ENCODE measurements around the gene THEMIS.
"Not testable (repeated sequence)": the region's sequence is repeated elsewhere in the genome, so short reads cannot be mapped to it uniquely, and the experiment has no call there.

The THEMIS gene, protein sequence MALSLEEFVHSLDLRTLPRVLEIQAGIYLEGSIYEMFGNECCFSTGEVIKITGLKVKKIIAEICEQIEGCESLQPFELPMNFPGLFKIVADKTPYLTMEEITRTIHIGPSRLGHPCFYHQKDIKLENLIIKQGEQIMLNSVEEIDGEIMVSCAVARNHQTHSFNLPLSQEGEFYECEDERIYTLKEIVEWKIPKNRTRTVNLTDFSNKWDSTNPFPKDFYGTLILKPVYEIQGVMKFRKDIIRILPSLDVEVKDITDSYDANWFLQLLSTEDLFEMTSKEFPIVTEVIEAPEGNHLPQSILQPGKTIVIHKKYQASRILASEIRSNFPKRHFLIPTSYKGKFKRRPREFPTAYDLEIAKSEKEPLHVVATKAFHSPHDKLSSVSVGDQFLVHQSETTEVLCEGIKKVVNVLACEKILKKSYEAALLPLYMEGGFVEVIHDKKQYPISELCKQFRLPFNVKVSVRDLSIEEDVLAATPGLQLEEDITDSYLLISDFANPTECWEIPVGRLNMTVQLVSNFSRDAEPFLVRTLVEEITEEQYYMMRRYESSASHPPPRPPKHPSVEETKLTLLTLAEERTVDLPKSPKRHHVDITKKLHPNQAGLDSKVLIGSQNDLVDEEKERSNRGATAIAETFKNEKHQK

GRCh38 chr6:127900935-127901334 is at the start of gene THEMIS:
TSS of gene THEMIS (minus strand) at chr6:127901058. CDS start at chr6:127900932, 126 bp downstream.
- FAIRE-seq = no peak

GRCh38 chr6:127949251-127949650 is 48.4 kb upstream of the THEMIS start:
- no peak for FAIRE-seq

DNA sequence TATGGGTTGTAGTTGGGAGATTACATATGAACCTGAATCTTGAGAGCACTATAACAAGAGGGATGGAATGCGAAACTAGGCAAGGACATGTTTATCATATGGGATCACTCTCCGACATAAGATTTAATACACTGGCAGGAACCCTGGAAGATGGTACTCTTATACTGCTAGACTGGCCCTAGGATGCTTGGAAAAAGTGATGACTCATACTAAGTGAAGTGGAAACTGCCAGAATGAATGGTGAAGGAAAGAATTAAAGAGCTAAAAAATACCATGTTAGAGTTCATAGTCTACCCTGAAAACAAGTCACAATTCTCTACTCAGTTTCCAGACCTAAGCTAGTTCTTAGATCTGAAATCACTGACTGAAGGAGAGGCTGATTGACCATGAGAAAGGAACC is 45.5 kb upstream of the THEMIS start:
- no peak for FAIRE-seq

DNA sequence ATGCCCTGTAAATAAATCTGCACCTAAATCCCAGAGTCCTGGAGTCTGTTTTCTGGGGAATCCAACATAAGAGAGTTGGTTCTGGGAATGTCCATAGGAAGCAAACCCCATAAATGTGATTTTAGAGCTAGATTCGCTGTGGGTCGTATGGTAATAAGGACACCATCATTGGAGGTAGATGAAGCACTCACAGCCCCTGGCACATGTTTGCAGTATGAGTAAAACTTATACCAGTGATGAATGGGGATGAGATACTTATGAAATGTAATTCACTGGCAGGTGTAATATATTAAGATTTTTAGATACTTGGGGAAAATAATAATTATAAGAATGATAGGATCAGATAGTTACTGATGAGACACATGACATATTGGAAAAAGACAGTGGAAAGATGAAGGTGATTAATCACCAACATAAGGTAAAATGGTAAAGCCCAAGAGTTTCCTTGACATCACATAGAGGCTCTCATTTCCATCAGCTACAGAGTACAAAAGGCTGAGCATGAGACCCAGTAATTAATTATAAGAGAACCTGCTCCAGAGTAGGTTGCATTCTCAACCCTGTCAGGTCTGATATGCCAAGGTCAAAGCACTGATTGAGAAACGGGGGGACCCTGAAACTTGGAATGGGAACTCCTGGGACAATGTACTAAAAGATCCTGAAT is 44.7 kb upstream of the THEMIS start:
- FAIRE-seq = no peak

DNA sequence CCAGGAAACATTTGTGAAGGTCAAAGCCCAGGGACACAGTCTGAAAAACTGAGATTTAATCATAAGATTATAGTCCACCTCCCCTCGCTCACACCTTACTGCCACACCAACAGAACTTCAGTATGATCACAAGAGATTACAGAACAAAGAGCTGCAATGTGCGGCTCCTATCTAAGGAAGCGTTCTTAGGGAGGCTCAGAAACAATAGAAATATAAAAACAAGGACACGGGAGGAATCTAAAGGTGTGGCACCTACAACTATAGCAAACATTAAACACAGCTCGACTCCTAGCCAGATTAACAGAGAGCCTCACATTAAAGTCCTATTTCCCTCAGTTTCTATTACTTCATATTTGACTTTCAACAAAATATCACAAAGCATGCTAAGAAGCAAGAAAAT is 40.4 kb upstream of the THEMIS start:
- no peak for FAIRE-seq

GRCh38 chr6:127939442-127940066 is 38.7 kb upstream of the THEMIS start:
- no peak for FAIRE-seq

- peak; percentile 62 for FAIRE-seq
These were observed 37.8 kb upstream of the THEMIS start for GRCh38 chr6:127938701-127939100.

- FAIRE-seq = no peak
These were observed 36.9 kb upstream of the THEMIS start for GRCh38 chr6:127937747-127938146.

DNA sequence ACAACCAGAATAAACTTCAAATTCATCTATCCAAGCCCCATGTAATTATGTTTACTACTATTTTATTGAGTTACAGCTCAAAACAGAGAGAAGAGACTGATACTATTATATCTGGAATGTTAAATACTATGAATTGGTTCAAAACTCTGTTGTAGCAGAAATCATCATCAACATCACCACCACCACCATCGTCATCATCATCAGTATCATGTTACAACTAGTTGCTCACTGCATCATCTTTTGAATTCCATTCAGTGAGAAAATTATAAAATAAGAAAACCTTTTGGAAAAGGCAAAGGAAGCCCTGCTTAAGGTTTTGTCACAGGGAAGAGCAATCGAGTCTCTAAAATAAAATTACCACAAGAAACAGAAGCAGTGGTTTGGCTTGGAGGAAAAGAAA is 36.2 kb upstream of the THEMIS start:
- FAIRE-seq = no peak

GRCh38 chr6:127934956-127935355 is 34.1 kb upstream of the THEMIS start:
- FAIRE-seq = no peak

GRCh38 chr6:127933852-127934840 is 33.3 kb upstream of the THEMIS start:
- no peak for FAIRE-seq

DNA sequence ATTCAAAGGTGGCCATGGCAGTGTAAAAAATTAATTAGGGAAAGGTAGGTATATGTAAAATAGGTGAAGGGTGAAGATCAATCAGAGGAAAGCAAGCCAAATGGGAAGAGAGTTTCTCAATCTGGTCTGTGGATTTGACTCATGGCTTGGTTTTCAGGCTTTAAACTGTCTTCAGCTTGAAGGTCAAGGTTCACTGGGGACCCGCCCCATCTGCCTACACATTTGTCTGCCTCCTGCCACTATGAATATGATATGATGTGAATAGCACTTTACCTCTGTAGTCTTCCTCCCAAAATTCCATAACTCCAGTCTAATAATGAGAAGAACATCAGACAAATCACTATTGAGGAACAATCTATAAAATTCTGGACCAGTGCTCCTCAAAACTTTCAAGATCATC is 32.3 kb upstream of the THEMIS start:
- no peak for FAIRE-seq

DNA sequence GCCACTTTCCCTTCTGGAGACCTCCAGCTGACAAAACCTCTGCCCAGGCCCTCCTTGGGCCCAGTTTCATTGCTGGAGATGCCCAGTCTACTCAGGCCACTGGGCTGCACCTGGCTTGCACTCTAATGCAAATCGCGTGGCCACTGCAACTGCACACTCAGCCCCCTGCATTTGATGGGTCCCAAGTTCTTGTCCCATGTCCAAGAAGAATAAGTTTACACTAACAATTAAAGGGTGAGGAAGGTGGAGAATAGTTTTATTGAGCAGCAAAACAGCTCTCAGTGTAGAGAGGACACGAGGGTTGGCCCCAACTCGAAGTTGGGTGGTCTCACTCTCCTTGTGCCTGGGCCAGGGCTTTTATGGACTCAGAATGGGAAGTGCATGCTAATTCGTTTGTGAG is 31.9 kb upstream of the THEMIS start:
- FAIRE-seq = no peak

GRCh38 chr6:127926441-127926840 is 25.6 kb upstream of the THEMIS start:
- not testable (repeated sequence) for FAIRE-seq

DNA sequence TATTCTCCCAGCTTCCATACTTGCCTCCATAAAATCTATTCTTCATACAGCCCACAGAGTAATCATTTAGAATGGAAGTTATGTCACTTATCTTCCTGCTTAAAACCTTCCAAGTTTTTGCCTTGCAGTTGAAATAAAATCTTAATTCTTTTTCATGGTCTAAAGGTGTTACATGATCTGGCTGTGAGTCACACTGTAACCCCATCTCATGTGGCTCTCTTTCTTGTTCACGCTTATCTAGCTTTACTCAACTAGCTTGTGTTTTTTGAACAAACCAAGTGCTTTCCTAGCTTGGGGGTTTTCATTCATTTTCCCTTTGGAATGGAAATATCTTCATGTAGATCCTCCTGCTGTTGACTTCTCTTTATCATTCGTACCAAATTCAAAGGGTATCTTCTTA is 23.6 kb upstream of the THEMIS start:
- no peak for FAIRE-seq

DNA sequence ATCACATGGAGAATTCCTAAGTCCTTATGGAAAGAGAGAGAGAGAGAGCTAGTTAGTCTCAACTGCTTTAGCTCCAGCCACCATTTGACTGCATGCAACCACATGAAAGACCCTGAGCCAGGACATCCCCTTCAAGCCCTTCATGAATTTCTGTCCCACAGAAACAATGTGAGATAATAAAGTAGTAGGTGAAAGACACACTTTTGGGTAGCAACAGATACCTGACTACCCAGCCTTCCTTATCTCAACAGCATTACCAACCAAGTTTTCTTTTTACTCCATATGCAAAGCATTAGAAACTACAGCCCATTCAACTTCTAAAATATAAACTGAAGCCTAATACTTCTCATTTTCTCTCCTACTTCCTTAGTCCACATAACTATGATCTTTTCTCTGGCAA is 23.2 kb upstream of the THEMIS start:
- no peak for FAIRE-seq

DNA sequence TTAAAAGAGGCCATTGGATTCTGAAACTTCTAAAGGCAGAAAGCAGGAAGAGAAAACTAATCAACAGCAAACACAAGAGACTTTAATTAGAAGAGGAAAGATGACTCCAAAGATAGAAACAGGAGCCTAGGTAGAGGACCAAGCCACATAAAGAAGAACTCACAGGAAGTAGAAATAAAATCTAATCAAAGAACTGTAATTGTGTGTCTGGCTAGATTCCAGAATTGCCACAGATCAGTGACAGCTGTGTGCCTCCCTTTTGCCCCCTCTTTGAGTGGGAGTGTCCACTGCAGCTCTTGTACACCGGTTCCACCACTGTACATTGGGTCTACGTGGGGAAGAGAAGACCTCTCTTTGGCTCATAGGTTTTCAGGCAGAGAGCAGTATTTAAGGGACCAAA is 22.3 kb upstream of the THEMIS start:
- FAIRE-seq = no peak

DNA sequence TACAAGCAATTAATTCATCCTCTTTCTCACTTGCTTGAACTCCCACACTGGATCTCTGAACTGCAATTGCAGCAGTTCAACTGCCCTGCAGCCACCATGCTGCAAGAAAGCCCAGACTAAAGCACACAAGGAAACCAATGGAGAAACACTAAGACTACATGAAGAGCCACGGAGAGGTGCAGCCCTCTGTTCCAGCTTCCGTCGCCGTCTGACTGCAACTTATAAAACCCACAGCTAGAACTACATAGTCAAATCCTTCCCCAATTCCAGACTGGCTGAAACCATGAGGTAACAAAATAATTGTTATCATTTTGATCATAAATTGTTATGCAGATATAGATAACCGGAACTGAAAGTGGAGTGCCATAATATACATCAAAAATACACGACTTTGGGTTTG is 21.1 kb upstream of the THEMIS start:
- no peak for FAIRE-seq

DNA sequence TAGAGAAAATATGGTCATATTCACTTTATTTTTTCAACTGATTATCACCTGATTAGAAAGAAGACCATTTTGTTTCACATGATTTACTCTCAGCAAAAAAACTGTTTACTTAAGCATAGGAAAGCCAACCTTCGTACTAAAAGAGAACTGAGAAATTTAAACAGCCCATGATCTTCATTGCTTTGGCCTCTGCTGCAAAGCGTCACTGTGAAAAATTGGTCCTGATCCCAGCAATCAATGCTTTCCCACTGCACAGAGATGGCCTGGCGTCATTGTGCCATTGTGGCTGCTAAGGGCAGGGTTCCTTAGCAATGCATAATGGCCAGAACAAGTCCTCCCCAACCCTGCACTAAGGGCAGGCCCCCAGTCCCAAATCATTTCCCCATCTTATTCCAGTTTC is 19.9 kb upstream of the THEMIS start:
- FAIRE-seq = no peak

GRCh38 chr6:127918506-127919427 is 17.9 kb upstream of the THEMIS start:
- FAIRE-seq = no peak

DNA sequence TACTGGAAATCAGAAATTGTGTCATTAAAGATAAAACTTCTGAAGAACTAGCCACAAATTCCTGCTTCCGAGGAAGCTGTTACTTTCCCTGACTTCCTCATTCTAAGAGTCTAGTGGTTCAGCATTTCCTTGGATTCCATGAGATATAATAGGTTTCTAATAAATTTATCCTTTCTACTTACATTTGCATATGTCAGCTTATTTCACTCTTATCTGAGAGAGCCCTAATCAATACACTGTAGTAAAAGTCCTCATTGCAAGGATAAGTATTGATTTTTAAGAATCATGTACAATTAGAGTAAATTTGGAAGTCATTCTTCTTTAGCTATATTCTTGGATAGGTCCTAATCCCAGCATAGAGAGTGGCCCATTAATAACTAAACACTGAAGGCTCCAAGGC is 16.9 kb upstream of the THEMIS start:
- no peak for FAIRE-seq
